Mononuclear cell (primary cell): ENCODE measurements around the gene ZXDC. TPM values are rescaled to one million over a fixed set of nuclear protein-coding genes. Genes with fewer than 3 reads are reported as not detected.
A peak's percentile ranks its signal among the peaks of the same experiment; 100 is the strongest.

Experiments
- H3K27me3 ChIP-seq: 2 replicates; pipeline ENCODE4 v1.6.0; 2011; ENCODE audit warnings: low read length, control low read depth; ENCODE audit not compliant: insufficient read depth
- H3K4me1 ChIP-seq: 2 replicates; pipeline ENCODE4 v1.5.1; 2011; ENCODE audit warnings: mild to moderate bottlenecking, low read length, control low read depth; ENCODE audit not compliant: insufficient read depth
- H3K4me3 ChIP-seq: 2 replicates; pipeline ENCODE4 v1.5.1; 2011; ENCODE audit warnings: mild to moderate bottlenecking, low read length, moderate library complexity
- H3K9me3 ChIP-seq: 2 replicates; pipeline ENCODE4 v1.5.1; 2011; ENCODE audit warnings: low read depth, mild to moderate bottlenecking, control low read depth, low read length
- total RNA-seq: library from RNA; depleted of rRNA; stranded (reverse); fragments of >200 nt; gene quantifications from one replicate; pipeline ENCODE4 v1.2.3, GENCODE V29; 2012

ZXDC gene
- total RNA-seq, 1 donor: 63.2 TPM

GRCh38 chr3:126486360-126486847 lies 10.7 kb upstream of the ZXDC start:
- no peak overlapping the region for H3K4me3 ChIP-seq
- H3K27me3 ChIP-seq: no peaks in the 10 kb centered on the region
- H3K4me1 ChIP-seq: peaks cover 19% of the 10 kb centered on the region
- H3K9me3 ChIP-seq: no peaks in the 10 kb centered on the region

- H3K4me3 ChIP-seq: no peak overlapping the region
- H3K4me1 ChIP-seq: peaks cover 15% of the 10 kb centered on the region
- no peaks in the 10 kb centered on the region for H3K27me3 ChIP-seq
- H3K9me3 ChIP-seq: no peaks in the 10 kb centered on the region
These were observed 10.3 kb upstream of the ZXDC start for GRCh38 chr3:126485956-126486355.

GRCh38 chr3:126485176-126485897 lies 9.6 kb upstream of the ZXDC start:
- no peaks in the 10 kb centered on the region for H3K9me3 ChIP-seq
- H3K27me3 ChIP-seq: no peaks in the 10 kb centered on the region
- H3K4me3 ChIP-seq: no peak overlapping the region
- H3K4me1 ChIP-seq: peaks cover 13% of the 10 kb centered on the region

- no peaks in the 10 kb centered on the region for H3K27me3 ChIP-seq
- no peak overlapping the region for H3K4me3 ChIP-seq
- H3K4me1 ChIP-seq: peaks cover 13% of the 10 kb centered on the region
- H3K9me3 ChIP-seq: no peaks in the 10 kb centered on the region
These were observed 9.0 kb upstream of the ZXDC start for GRCh38 chr3:126484662-126485061.

GRCh38 chr3:126484148-126484547 lies 8.5 kb upstream of the ZXDC start:
- no peaks in the 10 kb centered on the region for H3K27me3 ChIP-seq
- H3K9me3 ChIP-seq: no peaks in the 10 kb centered on the region
- peaks cover 13% of the 10 kb centered on the region for H3K4me1 ChIP-seq
- H3K4me3 ChIP-seq: no peak overlapping the region

GRCh38 chr3:126483321-126483761 lies 7.7 kb upstream of the ZXDC start:
- no peak overlapping the region for H3K4me3 ChIP-seq
- H3K27me3 ChIP-seq: no peaks in the 10 kb centered on the region
- H3K9me3 ChIP-seq: no peaks in the 10 kb centered on the region
- H3K4me1 ChIP-seq: peaks cover 13% of the 10 kb centered on the region

GRCh38 chr3:126482503-126483255 lies 7.0 kb upstream of the ZXDC start:
- no peak overlapping the region for H3K4me3 ChIP-seq
- no peaks in the 10 kb centered on the region for H3K27me3 ChIP-seq
- peaks cover 12% of the 10 kb centered on the region for H3K4me1 ChIP-seq
- no peaks in the 10 kb centered on the region for H3K9me3 ChIP-seq

- H3K9me3 ChIP-seq: no peaks in the 10 kb centered on the region
- no peaks in the 10 kb centered on the region for H3K27me3 ChIP-seq
These were observed 6.3 kb upstream of the ZXDC start for GRCh38 chr3:126481808-126482502.

GRCh38 chr3:126480861-126481260 lies 5.2 kb upstream of the ZXDC start:
- H3K27me3 ChIP-seq: no peaks in the 10 kb centered on the region

More at GRCh38 chr3:126481808-126482502, 6.3 kb upstream of the ZXDC start:
- peaks cover 5% of the 10 kb centered on the region for H3K4me1 ChIP-seq
- H3K4me3 ChIP-seq: no peak overlapping the region

GRCh38 chr3:126480206-126480605 lies 4.5 kb upstream of the ZXDC start:
- H3K27me3 ChIP-seq: no peaks in the 10 kb centered on the region
- peaks cover 5% of the 10 kb centered on the region for H3K4me1 ChIP-seq
- H3K4me3 ChIP-seq: no peak overlapping the region
- no peaks in the 10 kb centered on the region for H3K9me3 ChIP-seq

More at GRCh38 chr3:126480861-126481260, 5.2 kb upstream of the ZXDC start:
- peaks cover 5% of the 10 kb centered on the region for H3K4me1 ChIP-seq
- H3K4me3 ChIP-seq: no peak overlapping the region
- no peaks in the 10 kb centered on the region for H3K9me3 ChIP-seq

- Histone ChIP-seq H3K4me3 (no peak overlapping the region), H3K27me3 (no peaks in the 10 kb centered on the region), H3K9me3 (no peaks in the 10 kb centered on the region), H3K4me1 (peaks cover 10% of the 10 kb centered on the region)
These were observed 4.0 kb upstream of the ZXDC start for GRCh38 chr3:126479642-126480041.

GRCh38 chr3:126478581-126479310 lies 3.1 kb upstream of the ZXDC start:
- no peak overlapping the region for H3K4me3 ChIP-seq
- H3K27me3 ChIP-seq: no peaks in the 10 kb centered on the region
- peaks cover 19% of the 10 kb centered on the region for H3K4me1 ChIP-seq
- no peaks in the 10 kb centered on the region for H3K9me3 ChIP-seq

GRCh38 chr3:126477061-126477380 lies 1.3 kb upstream of the ZXDC start:
- Histone ChIP-seq H3K4me1 (peaks cover 36% of the 10 kb centered on the region), H3K27me3 (no peaks in the 10 kb centered on the region), H3K4me3 (no peak overlapping the region), H3K9me3 (no peaks in the 10 kb centered on the region)

- H3K27me3 ChIP-seq: no peaks in the 10 kb centered on the region
- H3K9me3 ChIP-seq: no peaks in the 10 kb centered on the region
- peaks cover 41% of the 10 kb centered on the region for H3K4me1 ChIP-seq
- peak overlapping the region; percentile 50 for H3K4me3 ChIP-seq
These were observed 722 bp upstream of the ZXDC start for GRCh38 chr3:126476166-126477060.
